ENCODE data around the gene GALNT2. TPM values are rescaled to one million over a fixed set of nuclear protein-coding genes. Genes with fewer than 3 reads are reported as not detected.

GALNT2 gene
- total and polyA plus RNA-seq, 2 donors (not counting 1 experiment from before 2014, with no cell fraction given), result 19.0 to 184 TPM

- ChIA-PET CTCF (interaction anchor here (1.2 kb wide), 1 partner anchor 10 kb away, joined by 3 read pairs; no protein-coding TSS in a partner anchor), POLR2A (no interaction called here)
- DNase-seq (no peak), ATAC-seq (ENCODE audit: low read depth) (no peak)
- no peak overlapping the region for H3K4me3 ChIP-seq (ENCODE audit: control extremely low read depth in 1 of 5, extremely low read depth in 1 of 5, insufficient read depth in 1 of 5, low read depth in 2 of 5, low read length in 4 of 5)
- no peaks in the 10 kb centered on the region for H3K9me3 Mint-ChIP-seq (ENCODE audit: insufficient read depth)
- no CpG with 5 or more reads among the region's 1 CpG for WGBS (ENCODE audit: insufficient coverage)
- no peak overlapping the region for H3K4me3 Mint-ChIP-seq
- TF ChIP-seq CTCF (IDR thresholded peaks at IDR 0.05) (no peak), EZH2 (IDR thresholded peaks at IDR 0.05; ENCODE audit: borderline replicate concordance, insufficient read depth, low read depth, low read length, poor library complexity, severe bottlenecking) (no peak)
- no peaks in the 10 kb centered on the region for H3K4me1 Mint-ChIP-seq
- H3K27ac Mint-ChIP-seq, result no peak overlapping the region
- H3K9ac ChIP-seq (ENCODE audit: low read length), result no peak overlapping the region
- H3K36me3 ChIP-seq (replicated peaks in 1 of 2; ENCODE audit: control extremely low read depth in 1 of 2, control insufficient read depth in 1 of 2, extremely low read depth in 1 of 2, insufficient read depth in 2 of 2, low read length in 1 of 2), result no peaks in the 10 kb centered on the region
- H4K20me1 ChIP-seq (ENCODE audit: control insufficient read depth, insufficient read depth, low read length, poor library complexity, severe bottlenecking), result no peaks in the 10 kb centered on the region
- H2AFZ ChIP-seq (ENCODE audit: insufficient read depth, low read depth, low read length, poor library complexity, severe bottlenecking), result no peak overlapping the region
- H3K27me3 Mint-ChIP-seq, result peaks cover 13% of the 10 kb centered on the region
- intact Hi-C loops (cut with micrococcal nuclease), result no loop called here
- H3K79me2 ChIP-seq (ENCODE audit: control insufficient read depth, insufficient read depth, low read length), result no peaks in the 10 kb centered on the region
- H3K27ac ChIP-seq (ENCODE audit: low read length in 2 of 2), result no peak overlapping the region
- peaks cover 0 to 4% (median 0%) of the 10 kb centered on the region in 4 experiments for H3K27me3 ChIP-seq (replicated peaks in 1 of 4; ENCODE audit: control extremely low read depth in 1 of 4, control insufficient read depth in 3 of 4, insufficient read depth in 4 of 4, low read length in 3 of 4)
- H3K4me2 ChIP-seq (replicated peaks; ENCODE audit: low read depth, low read length, poor library complexity, severe bottlenecking), result no peak overlapping the region
- H3K9me3 ChIP-seq (ENCODE audit: control extremely low read depth in 1 of 3, control insufficient read depth in 2 of 3, insufficient read depth in 1 of 3, low read length in 2 of 3), result peaks cover 0 to 3% (median 0%) of the 10 kb centered on the region in 3 donors
- H3K4me1 ChIP-seq (ENCODE audit: control insufficient read depth in 2 of 2, insufficient read depth in 2 of 2, low read length in 2 of 2), result no peaks in the 10 kb centered on the region
Observed at GRCh38 chr1:230056098-230056497, 10.9 kb upstream of the GALNT2 start.

DNA sequence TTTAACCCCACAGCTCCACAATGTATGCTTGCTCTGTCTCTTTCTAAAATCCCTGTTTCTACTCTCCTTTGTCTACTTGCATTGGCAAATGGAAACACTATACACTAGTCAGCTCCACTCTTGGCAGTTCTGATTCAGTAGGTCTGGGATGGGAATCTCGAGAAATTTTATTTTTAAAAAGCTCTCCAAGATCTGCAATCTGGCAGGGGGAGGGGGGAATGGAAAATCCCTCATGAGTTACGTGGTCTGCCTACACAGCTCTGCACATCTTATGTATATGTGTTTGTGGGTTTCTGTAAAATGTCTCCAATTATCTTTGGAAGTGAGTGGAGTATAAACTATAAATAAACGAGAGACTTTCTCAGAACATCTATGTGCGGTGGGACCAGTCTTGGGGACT is 9.9 kb upstream of the GALNT2 start:
- intact Hi-C loops (cut with micrococcal nuclease), result no loop called here
- Histone ChIP-seq H2AFZ (ENCODE audit: insufficient read depth, low read depth, low read length, poor library complexity, severe bottlenecking) (no peak overlapping the region), H3K9me3 (ENCODE audit: control extremely low read depth in 1 of 3, control insufficient read depth in 2 of 3, insufficient read depth in 1 of 3, low read length in 2 of 3) (peaks cover 0 to 3% (median 0%) of the 10 kb centered on the region in 3 donors), H3K79me2 (ENCODE audit: control insufficient read depth, insufficient read depth, low read length) (no peaks in the 10 kb centered on the region), H3K27me3 (replicated peaks in 1 of 4; ENCODE audit: control extremely low read depth in 1 of 4, control insufficient read depth in 3 of 4, insufficient read depth in 4 of 4, low read length in 3 of 4) (peaks cover 0 to 4% (median 0%) of the 10 kb centered on the region in 4 experiments), H3K9ac (ENCODE audit: low read length) (no peak overlapping the region), H3K27ac (ENCODE audit: low read length in 2 of 2) (no peak overlapping the region), H3K36me3 (replicated peaks in 1 of 2; ENCODE audit: control extremely low read depth in 1 of 2, control insufficient read depth in 1 of 2, extremely low read depth in 1 of 2, insufficient read depth in 2 of 2, low read length in 1 of 2) (no peaks in the 10 kb centered on the region), H3K4me2 (replicated peaks; ENCODE audit: low read depth, low read length, poor library complexity, severe bottlenecking) (no peak overlapping the region), H3K4me1 (ENCODE audit: control insufficient read depth in 2 of 2, insufficient read depth in 2 of 2, low read length in 2 of 2) (no peaks in the 10 kb centered on the region), H3K4me3 (ENCODE audit: control extremely low read depth in 1 of 5, extremely low read depth in 1 of 5, insufficient read depth in 1 of 5, low read depth in 2 of 5, low read length in 4 of 5) (no peak overlapping the region), H4K20me1 (ENCODE audit: control insufficient read depth, insufficient read depth, low read length, poor library complexity, severe bottlenecking) (no peaks in the 10 kb centered on the region)
- H3K4me3 Mint-ChIP-seq, result no peak overlapping the region
- WGBS (ENCODE audit: insufficient coverage), result 100% methylated on average over 1 of the region's 4 CpGs
- TF ChIP-seq EZH2 (IDR thresholded peaks at IDR 0.05; ENCODE audit: borderline replicate concordance, insufficient read depth, low read depth, low read length, poor library complexity, severe bottlenecking) (no peak), CTCF (IDR thresholded peaks at IDR 0.05) (no peak)
- ChIA-PET POLR2A (no interaction called here), CTCF (no interaction called here)
- peaks cover 13% of the 10 kb centered on the region for H3K27me3 Mint-ChIP-seq
- H3K9me3 Mint-ChIP-seq (ENCODE audit: insufficient read depth), result no peaks in the 10 kb centered on the region
- H3K4me1 Mint-ChIP-seq, result no peaks in the 10 kb centered on the region
- no peak for DNase-seq
- ATAC-seq (ENCODE audit: low read depth), result no peak
- no peak overlapping the region for H3K27ac Mint-ChIP-seq
